DMS 273 (cell line): ENCODE results near the gene ZNF48.

Experiments
- DNase-seq: peaks from one replicate; lab custom pipeline; 2025; ENCODE audit not compliant: unreplicated experiment; lab: John Stamatoyannopoulos, UW

ZNF48 gene

DNA sequence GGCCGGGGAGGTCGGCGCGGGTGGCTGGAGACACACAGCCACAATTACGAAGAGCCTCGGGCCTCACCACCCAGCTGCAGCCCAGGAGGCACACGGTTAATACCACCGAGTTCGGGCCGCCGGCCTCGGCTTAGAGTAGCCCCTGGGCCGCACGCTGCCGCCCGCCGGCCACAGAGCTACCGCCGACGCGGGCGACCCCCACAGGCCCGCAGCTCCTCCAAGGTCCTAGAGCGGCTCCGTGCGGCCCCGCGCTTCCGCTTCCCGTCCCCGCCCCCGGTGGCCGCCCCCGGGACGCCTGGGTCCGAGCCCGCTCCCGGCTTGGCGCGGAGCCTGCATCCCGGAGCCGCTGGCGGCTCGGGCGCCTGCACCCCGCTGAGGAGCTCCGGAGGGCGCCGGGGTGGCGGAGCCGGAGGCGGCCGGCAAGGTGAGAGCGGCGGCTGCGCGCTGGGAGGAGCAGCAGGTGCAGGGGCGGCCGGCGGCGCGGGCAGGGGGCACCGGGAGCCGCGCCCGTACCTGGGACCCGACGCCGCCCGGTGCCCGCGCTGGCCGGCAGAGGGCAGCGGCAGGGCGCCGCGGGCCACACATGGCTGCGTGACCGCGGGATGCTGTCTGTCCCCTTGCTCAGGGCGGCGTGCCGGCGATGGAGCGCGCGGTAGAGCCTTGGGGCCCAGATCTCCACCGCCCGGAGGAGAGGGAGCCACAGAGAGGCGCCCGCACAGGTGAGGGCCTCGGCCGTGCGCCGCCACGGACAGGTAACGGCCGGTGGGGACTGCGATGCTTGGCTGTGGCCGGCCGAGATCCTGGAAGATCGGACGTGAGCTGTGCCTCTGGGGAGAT lies at the start of gene ZNF48:
Gene ZNF48 (plus strand): TSS at position 266 of the 837 bp plus-strand sequence. CDS start 375 bp downstream, at position 641.
- peak; percentile 94 for DNase-seq

DNA sequence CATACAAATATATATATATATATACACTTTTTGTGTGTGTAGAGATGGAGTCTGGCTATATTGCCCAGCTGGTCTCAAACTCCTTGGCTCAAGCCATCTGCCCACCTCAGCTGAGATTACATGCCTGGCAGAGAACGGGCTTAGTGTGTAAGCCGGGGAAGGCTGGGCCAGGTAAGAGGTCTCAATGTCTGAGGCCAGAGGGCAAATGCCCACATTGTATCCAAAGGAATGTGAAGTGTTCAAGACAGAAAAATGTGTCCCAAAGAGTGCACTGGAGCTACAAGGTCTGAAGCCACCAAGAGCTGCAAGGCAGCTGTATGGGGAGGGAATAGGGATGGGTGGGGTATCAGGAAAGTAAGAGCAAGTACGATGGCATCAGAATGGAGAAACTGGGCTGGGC lies 48.9 kb upstream of the ZNF48 start:
- DNase-seq: no peak

DNA sequence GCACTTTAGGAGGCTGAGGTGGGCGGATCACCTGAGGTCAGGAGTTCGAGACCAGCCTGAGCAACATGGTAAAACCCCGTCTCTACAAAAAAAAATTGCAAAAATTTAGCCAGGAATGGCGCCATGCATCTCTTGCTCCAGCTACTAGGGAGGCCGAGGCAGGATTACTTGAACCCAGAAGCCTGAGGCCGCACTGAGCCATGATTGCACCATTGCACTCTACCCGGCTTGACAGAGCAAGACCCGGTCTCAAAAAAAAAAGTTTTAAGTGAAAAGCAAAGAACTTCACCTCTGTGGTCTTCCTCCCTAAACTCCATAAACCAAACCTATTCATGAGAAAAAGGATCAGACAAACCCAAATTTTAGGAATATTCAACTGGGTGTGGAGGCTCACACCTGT lies 47.1 kb upstream of the ZNF48 start:
- DNase-seq: no peak

DNA sequence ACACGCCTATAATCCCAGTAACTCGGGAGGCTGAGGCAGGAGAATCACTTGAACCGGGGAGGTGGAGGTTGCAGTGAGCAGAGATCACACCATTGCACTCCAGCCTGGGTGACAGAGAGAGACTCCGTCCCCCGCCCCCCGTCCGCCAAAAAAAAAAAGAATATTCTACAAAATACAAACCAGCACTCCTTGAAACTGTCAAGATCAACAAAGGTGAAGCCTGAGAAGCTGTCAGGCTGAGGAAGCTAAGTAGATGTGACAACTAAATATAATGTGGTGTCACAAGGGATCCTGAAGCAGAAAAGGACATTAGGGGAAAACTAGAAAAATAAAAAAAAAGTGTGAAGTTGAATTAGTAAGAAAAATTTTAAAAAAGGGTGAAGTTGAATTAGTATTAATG lies 46.3 kb upstream of the ZNF48 start:
- no peak for DNase-seq

DNA sequence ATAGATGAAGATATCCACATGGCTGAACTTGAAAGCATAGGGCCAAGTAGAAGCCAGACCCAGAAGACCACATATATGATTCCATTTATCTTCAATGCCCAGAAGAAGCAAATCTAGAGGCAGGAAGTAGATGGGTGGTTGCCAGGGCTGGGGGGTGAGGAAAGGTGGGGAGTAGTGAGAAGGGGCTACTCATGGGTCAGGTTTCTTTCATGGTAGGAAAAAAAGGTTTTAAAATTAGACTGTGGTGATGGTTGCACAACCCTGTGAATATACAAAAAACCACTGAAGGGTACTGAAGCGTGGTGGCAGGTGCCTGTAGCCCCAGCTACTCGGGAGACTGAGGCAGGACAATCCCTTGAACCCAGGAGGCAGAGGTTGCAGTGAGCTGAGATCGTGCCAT lies 45.5 kb upstream of the ZNF48 start:
- no peak for DNase-seq

DNA sequence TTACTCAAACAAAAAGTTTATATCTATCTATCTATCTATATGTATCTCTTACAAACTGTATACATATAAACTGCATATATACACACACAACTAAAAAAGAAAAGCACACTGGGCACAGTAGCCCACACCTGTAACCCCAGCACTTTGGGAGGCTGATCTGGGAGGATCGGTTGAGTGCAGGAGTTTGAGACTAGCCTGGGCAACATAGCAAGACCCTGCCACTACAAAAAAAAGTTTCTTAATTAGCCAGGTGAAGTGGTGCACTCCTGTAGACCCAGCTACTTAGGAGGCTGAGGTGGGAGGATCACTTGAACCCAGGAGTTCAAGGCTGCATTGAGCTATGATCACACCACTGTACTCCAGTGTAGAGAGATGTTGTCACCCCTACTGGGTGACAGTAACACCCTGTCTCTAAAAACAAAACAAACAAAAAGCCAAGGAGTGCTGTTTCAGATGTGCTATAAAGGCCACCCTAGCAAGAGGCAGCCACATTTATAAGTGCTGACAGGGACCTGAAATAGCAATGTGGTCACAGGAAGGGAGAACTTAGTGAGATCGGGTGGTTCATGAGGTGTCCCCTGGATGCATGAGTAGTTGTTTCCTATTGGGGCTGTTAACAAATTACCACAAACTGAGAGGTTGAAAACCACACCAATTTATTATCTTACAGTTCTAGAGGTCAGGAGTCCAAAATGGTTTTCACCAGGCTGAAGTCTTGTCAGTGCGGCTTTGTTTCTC lies 44.9 kb upstream of the ZNF48 start:
- DNase-seq: no peak

DNA sequence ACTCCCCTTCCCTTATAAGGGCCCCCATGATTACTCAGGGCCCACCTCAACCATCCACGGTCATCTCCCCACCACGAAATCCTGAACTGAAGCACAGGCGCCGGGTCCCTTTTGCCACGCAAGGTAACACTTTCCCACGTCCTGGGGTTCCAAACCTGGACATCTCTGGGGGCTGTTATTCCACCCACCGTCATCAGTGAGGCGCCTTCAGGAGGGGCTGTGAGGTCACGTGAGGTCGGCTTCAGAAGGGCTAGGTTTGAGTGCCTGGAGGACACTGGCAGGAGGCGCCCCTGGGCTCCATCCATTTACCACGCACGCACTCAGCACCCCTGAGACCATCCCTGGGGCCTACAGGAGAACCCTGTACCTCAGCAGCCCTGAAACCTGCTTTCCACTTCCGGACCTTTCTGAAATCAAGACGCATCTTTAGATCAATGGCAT lies 44.2 kb upstream of the ZNF48 start:
- no peak for DNase-seq

DNA sequence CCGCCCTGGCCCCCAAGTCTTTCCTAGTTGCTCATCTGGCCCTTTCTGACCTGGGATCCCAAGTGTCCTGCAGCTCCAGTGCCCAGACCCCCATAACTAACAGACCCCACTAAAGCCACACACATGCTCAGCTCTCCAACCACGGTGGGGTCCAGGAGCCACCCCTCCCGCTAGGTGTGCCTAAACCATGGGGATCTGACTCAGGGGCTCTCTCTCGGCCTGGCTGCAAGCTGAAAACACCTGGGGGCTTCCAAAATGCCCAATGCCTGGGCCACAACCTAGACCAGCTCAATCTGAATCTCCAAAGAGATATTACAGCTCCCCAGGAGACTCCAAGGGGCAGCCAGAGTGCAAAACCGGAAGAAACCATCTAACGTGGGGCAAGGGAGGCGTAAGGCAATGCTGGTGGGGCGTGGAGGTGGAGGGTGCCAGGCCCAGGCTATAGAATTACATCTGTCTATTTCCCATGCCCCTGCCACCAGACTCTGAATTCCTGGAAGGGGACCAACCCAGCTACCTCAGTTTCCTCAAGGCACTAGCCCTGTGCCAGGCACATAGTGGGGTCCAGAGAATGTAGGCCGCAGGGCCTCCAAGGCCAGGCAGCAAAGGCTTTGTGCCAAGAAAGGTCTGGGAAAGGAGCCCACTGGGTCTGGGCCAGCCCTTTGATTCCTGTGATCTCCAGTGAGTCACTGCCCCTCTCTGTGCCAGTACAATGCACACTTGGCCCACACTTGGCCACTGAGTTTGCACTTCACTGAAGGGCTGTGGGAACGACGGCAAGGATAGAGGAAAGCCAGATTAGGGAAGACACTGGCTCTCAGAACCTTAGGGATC lies 43.4 kb upstream of the ZNF48 start:
- no peak for DNase-seq

DNA sequence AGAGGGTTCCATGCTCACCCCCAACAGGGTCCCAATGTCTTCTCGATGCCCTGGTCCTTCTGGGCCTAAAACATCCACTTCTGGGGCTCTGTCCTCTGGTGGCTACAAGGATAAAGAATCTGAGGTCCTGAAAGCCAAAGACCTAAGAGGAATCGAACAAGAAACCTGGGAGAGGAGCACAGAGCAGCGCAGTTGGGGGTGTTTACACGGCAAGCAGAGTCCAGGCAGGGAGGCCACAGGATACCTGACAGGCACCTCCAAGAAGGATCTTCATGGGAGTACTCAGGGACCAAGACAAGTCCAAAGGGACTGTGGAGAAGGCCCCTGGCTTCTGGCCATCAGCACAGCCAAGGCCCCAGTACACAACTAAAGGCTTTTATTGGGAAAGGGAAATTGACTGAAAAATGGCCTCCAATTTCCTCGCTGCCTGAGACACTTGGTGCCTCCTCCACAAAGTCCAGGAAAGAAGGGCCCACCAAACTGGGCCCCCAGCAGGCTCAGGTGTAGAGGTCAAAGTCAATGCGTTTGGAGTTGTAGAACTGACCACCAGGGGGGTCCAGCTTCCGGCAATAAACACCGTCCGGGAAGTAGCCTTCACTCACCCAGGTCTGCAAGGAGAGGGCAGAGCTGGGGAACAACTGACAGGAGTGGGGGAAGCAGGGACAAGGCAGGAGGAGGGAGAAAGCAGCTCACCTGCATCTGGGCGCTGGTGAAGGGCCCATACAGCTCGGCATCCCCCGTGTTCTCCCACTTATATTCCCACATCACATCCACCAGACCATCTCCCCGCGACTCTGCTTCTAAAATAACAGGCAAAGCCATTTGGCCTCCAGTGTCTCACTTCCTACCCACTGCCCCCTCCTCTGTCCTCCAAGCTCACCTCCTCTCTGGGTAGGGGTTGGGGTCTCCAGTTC lies 42.5 kb upstream of the ZNF48 start:
- no peak for DNase-seq

DNA sequence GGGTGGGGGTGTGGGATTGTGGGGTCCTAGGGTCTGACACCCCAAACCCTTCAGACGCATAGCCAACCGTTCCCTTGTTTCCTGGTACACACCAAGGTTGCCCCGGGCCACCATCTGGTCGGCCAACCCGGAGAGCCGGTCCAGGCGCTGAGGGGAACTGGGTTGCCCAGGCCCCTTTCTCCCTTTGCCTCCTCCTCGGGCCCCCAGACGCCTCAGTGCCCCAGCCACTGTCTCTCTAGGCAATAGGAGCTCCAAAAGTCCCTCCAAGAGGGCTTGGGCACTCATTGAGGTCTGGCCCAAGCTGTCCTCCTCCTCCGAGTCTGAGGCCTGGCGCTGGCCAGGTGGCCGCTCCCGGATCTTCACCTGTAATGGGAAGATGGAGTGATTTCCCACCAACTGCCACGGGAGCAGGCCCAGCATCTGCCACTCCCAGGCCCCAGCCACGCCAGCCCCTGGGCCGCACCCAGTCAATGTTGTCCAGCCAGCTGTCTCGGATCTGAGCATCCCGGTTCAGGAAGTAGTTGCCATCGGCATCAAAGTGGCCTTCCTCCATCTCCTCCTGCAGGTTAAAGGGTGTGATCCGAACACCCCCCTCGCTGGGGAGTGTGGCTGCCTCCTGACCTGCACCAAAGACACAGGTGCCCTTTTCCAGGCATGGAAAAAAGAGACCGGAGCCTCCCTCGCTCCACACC lies 41.6 kb upstream of the ZNF48 start:
- no peak for DNase-seq

DNA sequence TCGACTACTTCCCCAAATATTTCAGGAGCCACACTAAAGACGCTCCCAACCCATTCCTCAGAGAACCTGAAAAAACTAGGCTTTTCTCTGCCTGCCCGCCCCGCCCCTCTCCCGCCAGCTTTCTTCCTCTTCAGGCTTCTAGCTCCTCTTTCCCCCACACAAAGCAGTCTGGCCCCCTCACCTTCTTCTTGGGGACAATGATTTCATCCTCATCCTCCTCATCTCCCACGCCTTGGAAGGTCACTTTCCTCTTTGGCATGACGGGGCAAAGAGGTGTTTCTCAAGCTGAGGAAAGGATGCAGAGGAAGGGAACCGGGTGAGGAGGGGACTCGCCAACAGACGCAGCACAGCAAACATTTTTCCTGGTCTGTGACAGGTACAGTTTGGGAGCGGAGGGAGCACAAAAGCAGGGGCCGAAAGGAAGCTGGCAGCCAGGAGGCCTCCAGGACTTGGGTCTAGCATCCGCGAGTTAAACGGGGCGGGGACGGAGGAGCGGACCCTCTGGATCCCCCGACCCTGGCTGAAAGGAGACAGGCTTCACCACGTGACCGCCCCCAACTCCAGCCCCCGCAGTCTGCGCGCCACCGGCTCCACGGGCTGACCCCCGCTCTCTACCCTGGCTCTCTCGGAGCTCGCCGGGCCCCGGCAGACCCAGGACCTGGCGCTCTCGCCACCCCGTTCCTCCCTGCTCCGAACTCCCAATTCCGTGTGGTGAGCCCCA lies 40.6 kb upstream of the ZNF48 start:
- peak; percentile 72 for DNase-seq

DNA sequence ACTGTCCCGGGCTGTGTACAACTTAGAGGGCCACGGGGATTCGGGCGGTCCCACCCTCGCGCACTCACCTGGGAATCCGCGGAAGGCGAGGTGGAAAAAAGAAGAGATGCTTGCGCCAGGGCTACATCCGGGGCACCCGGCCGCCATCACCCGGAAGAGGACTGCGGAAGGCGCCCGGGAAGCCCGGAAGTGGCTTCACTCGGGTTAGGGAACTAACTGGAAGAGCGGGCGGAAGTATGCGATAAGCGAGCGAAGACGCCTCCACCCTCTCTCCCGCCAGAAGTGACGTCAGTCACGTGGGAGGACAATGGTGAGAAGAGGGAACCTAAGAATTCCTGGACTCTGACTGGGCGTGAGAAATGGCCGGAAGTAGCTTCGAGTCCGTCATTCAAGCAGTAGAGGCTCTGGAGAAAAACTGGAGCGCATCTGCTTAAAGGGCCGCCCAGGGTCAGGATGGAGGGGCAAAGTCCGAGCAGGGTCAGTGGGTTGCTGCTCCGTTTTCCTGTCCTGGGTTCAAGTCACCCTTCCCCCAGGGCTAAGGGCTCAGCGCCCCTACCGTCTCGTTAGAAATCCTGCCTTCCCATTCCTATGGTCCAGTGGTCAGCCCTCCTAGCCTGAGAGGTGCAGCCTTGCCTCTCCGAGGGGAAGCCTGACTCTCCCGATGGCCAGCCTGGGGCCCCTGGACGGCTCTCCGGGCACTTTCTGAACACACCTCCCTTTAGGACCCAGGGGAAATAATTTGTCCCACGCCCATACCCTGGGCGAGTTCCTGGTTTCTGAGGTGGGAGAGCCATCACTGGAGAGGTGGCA lies 39.9 kb upstream of the ZNF48 start, which contains the start of gene CD2BP2:
Gene CD2BP2 (minus strand): TSS at position 165 of the 810 bp plus-strand sequence. CDS start 627 bp downstream, outside the sequence.
- DNase-seq: peak; percentile 100

DNA sequence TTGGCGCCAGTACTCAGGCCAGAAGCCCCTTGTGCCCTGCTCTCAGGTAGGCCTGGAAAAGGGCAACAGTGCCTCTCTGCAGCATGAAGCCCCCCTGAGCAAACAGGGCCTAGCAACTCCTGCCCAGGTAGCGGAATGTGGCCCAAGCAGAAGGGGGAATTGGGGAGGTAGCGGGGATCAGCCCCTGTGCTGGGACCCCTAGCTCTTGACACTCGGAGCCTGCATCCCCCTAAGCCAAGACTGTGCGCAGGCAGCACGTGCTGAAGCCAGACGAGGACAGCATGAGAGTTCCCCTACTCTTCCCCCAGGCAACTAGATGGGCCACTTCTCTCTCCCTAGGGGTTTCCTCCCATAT lies 39.3 kb upstream of the ZNF48 start:
- no peak for DNase-seq

DNA sequence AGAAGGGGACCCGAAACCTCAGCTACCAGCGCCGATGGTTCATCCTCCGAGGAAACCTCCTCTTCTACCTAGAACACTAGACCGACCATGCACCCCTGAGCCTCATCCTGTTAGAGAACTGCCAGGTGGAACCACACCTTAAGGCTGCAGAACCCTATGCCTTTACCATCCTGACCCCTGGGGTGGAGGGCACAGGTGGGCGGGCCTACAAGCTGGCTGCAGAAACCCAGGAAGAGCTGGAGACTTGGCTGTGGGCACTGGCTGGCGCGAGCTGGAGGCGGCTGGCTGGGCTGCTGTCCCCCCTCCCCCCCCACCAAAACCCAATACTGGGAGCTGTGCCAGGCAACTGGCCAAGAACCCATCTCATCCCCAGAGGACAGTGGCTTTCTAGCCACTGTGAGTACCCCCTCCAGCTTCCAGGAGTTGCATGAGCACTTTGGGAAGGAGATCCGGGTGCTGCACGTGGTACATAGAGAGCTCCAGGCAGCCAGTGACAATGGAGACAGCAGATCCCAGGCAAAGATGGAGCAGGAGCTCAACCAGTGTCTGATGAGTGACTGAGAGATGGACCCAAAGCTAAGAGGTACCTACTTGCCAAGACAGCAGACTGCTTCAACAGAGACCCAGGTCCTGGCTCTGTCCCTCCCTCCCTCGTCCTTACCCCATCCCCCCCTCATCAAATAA lies 38.7 kb upstream of the ZNF48 start:
- no peak for DNase-seq

DNA sequence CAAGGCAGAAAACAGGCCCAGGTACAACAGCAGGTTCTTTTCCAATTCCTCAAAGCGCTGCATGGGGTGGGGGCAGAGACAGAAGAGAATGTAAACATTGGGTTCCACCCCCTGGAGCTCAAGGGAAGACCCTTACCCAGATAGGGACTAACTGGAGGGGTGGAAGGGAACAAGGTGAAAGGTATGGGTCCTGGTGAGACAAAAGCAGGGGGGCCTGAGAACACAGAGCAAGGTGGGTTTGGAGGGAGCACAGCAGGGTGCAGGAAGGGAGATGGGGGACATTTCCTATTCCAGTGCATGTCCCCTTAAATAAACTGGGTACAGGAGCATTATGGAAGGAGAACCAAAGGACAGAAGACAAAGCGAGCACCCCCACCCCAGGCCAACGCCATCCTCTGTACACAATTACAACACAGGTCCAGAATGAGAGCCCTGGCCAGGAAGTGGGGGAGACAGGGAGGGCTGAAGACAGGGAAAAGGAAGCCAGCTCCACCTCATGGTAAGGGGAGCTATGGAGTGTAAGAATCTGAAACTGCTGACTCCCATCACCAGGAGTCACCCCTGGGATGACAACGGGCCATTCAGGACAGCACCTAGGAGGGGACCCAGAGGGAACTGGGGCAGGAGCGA lies 38.0 kb upstream of the ZNF48 start:
- DNase-seq: no peak

DNA sequence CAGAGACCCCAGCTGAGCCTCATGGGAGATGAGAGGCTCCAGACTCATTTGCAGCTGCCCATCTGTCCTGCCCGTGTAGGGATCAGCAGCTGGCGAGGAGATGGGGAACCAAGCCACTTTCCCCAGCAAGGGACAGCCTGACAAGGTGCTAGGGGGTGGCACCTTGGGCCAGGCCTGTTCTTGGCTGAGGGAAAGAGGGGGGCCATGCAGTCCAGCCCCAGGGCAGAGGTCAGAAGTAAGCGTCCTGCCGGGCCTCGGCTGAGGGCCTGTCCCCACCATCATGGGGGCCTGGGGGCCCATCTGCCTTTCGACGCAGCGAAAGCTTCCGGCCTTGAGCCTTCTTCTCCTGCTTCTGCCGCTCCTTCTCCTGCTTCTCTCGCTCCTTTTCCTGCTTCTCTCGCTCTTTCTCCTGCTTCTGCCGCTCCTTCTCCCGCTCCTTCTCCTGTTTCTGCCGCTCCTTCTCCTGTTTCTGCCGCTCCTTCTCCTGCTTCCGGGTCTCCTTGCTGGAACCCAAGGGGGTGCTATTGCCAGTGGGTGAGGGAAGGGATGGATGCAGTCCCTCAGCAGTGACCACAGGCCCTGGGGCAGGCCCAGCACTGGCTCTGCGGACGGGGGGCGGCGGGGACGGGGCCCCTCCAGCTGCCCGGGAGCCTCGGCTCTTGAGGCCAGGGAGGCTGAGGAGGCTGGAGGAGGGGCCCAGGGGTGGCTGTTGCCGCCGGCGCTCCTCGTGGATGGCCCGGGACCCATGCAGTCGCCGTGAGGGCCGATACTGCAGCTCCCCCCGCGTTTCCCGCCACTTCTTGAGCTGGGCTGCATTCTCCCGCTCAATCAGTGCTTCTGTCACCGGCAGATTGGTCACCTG lies 37.3 kb upstream of the ZNF48 start:
- DNase-seq: no peak
